ENCODE measurements around the gene ASS1.

- TF ChIP-seq TAF1 (IDR thresholded peaks at IDR 0.05; ENCODE audit: low read depth, low read length) (no peak), POLR2AphosphoS5 (IDR thresholded peaks at IDR 0.05; ENCODE audit: low read depth, low read length) (no peak), POLR2A (IDR thresholded peaks at IDR 0.05; ENCODE audit: low read depth, low read length) (no peak)
Observed at GRCh38 chr9:130521715-130522114, 77.0 kb downstream of the ASS1 start.
